H9 (cell line): ENCODE measurements around the gene MAP7D3. TPM values are rescaled to one million over a fixed set of nuclear protein-coding genes. Genes with fewer than 3 reads are reported as not detected.
"Not testable (repeated sequence)": the region's sequence is repeated elsewhere in the genome, so short reads cannot be mapped to it uniquely, and the experiment has no call there.

Experiments
- DNase-seq: peaks from one replicate; pipeline ENCODE4 v3.0.0-alpha.2; 2017
- H2AFZ ChIP-seq: one replicate; pipeline ENCODE4 v1.6.1; 2013; ENCODE audit warnings: mild to moderate bottlenecking, low read length, control low read depth, moderate library complexity
- H2AK5ac ChIP-seq: 2 replicates; pipeline ENCODE4 v1.6.1; 2013; ENCODE audit warnings: low read length, control low read depth, mixed read lengths; ENCODE audit not compliant: insufficient read length
- H2BK120ac ChIP-seq: one replicate; pipeline ENCODE4 v1.6.1; 2013; ENCODE audit warnings: low read depth, mild to moderate bottlenecking, low read length, control low read depth, inconsistent platforms; ENCODE audit not compliant: poor library complexity, severe bottlenecking
- H2BK12ac ChIP-seq: 2 replicates; pipeline ENCODE4 v1.6.1; 2013; ENCODE audit warnings: low read length, control low read depth, mixed read lengths, low read depth; ENCODE audit not compliant: insufficient read length
- H2BK15ac ChIP-seq: 2 replicates; pipeline ENCODE4 v1.6.1; 2013; ENCODE audit warnings: low read depth, low read length, control low read depth
- H2BK20ac ChIP-seq: one replicate; pipeline ENCODE4 v1.6.1; 2013; ENCODE audit warnings: low read depth, mild to moderate bottlenecking, low read length, control low read depth, inconsistent platforms; ENCODE audit not compliant: poor library complexity, severe bottlenecking
- H2BK5ac ChIP-seq: 2 replicates; pipeline ENCODE4 v1.6.1; 2013; ENCODE audit warnings: low read length, control low read depth, mixed read lengths; ENCODE audit not compliant: insufficient read length
- H3K14ac ChIP-seq: 2 replicates; pipeline ENCODE4 v1.6.1; 2013; ENCODE audit warnings: low read length, control low read depth; ENCODE audit not compliant: insufficient read depth
- H3K18ac ChIP-seq: 2 replicates; pipeline ENCODE4 v1.6.1; 2013; ENCODE audit warnings: low read depth, mild to moderate bottlenecking, mixed read lengths, low read length, control low read depth; ENCODE audit not compliant: insufficient read length
- H3K23ac ChIP-seq: 2 replicates; pipeline ENCODE4 v1.6.1; 2013; ENCODE audit warnings: low read length, control low read depth, mixed read lengths, low read depth; ENCODE audit not compliant: insufficient read length
- H3K23me2 ChIP-seq: 2 replicates; pipeline ENCODE4 v1.6.1; 2013; ENCODE audit warnings: low read depth, mild to moderate bottlenecking, mixed read lengths, low read length, control low read depth; ENCODE audit not compliant: insufficient read length, poor library complexity, severe bottlenecking
- H3K27ac ChIP-seq: 2 replicates; pipeline ENCODE4 v1.5.1; 2013; ENCODE audit warnings: low read length, control low read depth, mixed read lengths, low read depth; ENCODE audit not compliant: insufficient read length
- H3K27me3 ChIP-seq: 2 replicates; pipeline ENCODE4 v1.6.1; 2013; ENCODE audit warnings: low read length, control low read depth, inconsistent platforms; ENCODE audit not compliant: insufficient read depth
- H3K4ac ChIP-seq: 2 replicates; pipeline ENCODE4 v1.6.1; 2013; ENCODE audit warnings: low read depth, mild to moderate bottlenecking, control low read depth, inconsistent platforms, low read length, moderate library complexity
- H3K4me1 ChIP-seq: 2 replicates; pipeline ENCODE4 v1.6.1; 2013; ENCODE audit warnings: low read length, control low read depth, inconsistent platforms; ENCODE audit not compliant: insufficient read depth
- H3K4me2 ChIP-seq: 2 replicates; pipeline ENCODE4 v1.6.1; 2013; ENCODE audit warnings: low read length, control low read depth, mixed read lengths; ENCODE audit not compliant: insufficient read length, insufficient read depth
- H3K56ac ChIP-seq: 2 replicates; pipeline ENCODE4 v1.6.1; 2013; ENCODE audit warnings: low read depth, mild to moderate bottlenecking, mixed read lengths, low read length, control low read depth; ENCODE audit not compliant: insufficient read length
- H3K79me1 ChIP-seq: 2 replicates; pipeline ENCODE4 v1.6.1; 2013; ENCODE audit warnings: low read depth, mild to moderate bottlenecking, moderate library complexity, low read length, control low read depth, inconsistent platforms; ENCODE audit not compliant: insufficient read depth, poor library complexity, severe bottlenecking
- H3K79me2 ChIP-seq: 2 replicates; pipeline ENCODE4 v1.6.1; 2013; ENCODE audit warnings: low read length, control low read depth, inconsistent platforms; ENCODE audit not compliant: insufficient read depth
- H3K9ac ChIP-seq: 2 replicates; pipeline ENCODE4 v1.6.1; 2013; ENCODE audit warnings: low read length, control low read depth, mixed read lengths; ENCODE audit not compliant: insufficient read length; ENCODE audit errors: extremely low read depth
- H3K9me3 ChIP-seq: one replicate; pipeline ENCODE4 v1.6.1; 2013; ENCODE audit warnings: low read depth, low read length, inconsistent platforms; ENCODE audit not compliant: control insufficient read depth
- H3T11ph ChIP-seq: one replicate; pipeline ENCODE4 v1.6.1; 2013; ENCODE audit warnings: mild to moderate bottlenecking, low read length, control low read depth, inconsistent platforms
- H4K20me1 ChIP-seq: one replicate; pipeline ENCODE4 v1.6.1; 2013; ENCODE audit not compliant: control insufficient read depth, insufficient read length, insufficient read depth
- H4K5ac ChIP-seq: 2 replicates; pipeline ENCODE4 v1.6.1; 2013; ENCODE audit warnings: low read depth, mild to moderate bottlenecking, mixed read lengths, low read length, control low read depth; ENCODE audit not compliant: insufficient read length
- H4K8ac ChIP-seq: replicated peaks from 2 replicates; pipeline ENCODE4 v1.6.1; 2013; ENCODE audit warnings: low read length, control low read depth, mixed read lengths, low read depth; ENCODE audit not compliant: insufficient read length
- H4K91ac ChIP-seq: 2 replicates; pipeline ENCODE4 v1.6.1; 2013; ENCODE audit warnings: low read depth, mild to moderate bottlenecking, moderate library complexity, mixed read lengths, low read length, control low read depth; ENCODE audit not compliant: insufficient read length
- H3K27ac Mint-ChIP-seq, 3 experiments: 2 replicates in 2 of 3; 3 replicates in 1 of 3; pipeline ENCODE4 v1.8.0; 2020 to 2021; ENCODE audit warnings: mixed read lengths in 3 of 3, mild to moderate bottlenecking in 1 of 3, moderate library complexity in 1 of 3
- H3K27me3 Mint-ChIP-seq: 2 replicates; pipeline ENCODE4 v1.8.0; 2021; ENCODE audit warnings: low read depth, mild to moderate bottlenecking, moderate library complexity, mixed read lengths
- H3K36me3 Mint-ChIP-seq, 3 experiments: 2 replicates in 2 of 3; 3 replicates in 1 of 3; pipeline ENCODE4 v1.8.0; 2020 to 2021; ENCODE audit warnings: low read depth in 3 of 3, mixed read lengths in 3 of 3; ENCODE audit not compliant: insufficient read depth in 1 of 3
- H3K4me1 Mint-ChIP-seq, 2 experiments: 2 replicates each; pipeline ENCODE4 v1.8.0; 2020; ENCODE audit warnings: mixed read lengths in 2 of 2
- H3K4me3 Mint-ChIP-seq, 2 experiments: 2 replicates in 1 of 2; 3 replicates in 1 of 2; pipeline ENCODE4 v1.8.0; 2020 to 2021; ENCODE audit warnings: mild to moderate bottlenecking in 2 of 2, mixed read lengths in 2 of 2, moderate library complexity in 1 of 2
- H3K9me3 Mint-ChIP-seq, 2 experiments: 2 replicates in 1 of 2; 3 replicates in 1 of 2; pipeline ENCODE4 v1.8.0; 2020; ENCODE audit warnings: mild to moderate bottlenecking in 2 of 2, mixed read lengths in 2 of 2, moderate library complexity in 1 of 2
- CTCF ChIP-seq: fragments of 200-600 bp; sonication (generic); conservative IDR thresholded peaks from 3 replicates; pipeline ENCODE4 v1.8.0; 2021; ENCODE audit warnings: antibody characterized with exemption, mild to moderate bottlenecking
- WGBS: extraction: QIAGEN DNeasy Blood & Tissue Kit; methylation state at CpG from one replicate; pipeline ENCODE4 v1.1.7; 2013; ENCODE audit warnings: missing lambda C conversion rate, low lambda C conversion rate, mixed read lengths; ENCODE audit not compliant: insufficient read length; ENCODE audit errors: extremely low coverage; 5-methylcytosine and 5-hydroxymethylcytosine counted together
- long read RNA-seq: library from polyadenylated mRNA; unstranded; transcript quantifications from one replicate; pipeline ENCODE4 v2.0.0, GENCODE V29; 2020
- total RNA-seq: library from RNA; stranded (reverse); gene quantifications from 2 replicates; pipeline ENCODE4 v1.2.1, GENCODE V29; 2021

Gene MAP7D3
- 15.2 and 18.2 TPM in 2 replicates for total RNA-seq
- long read RNA-seq, partial matches to known transcripts = 48 of 56 reads
- long read RNA-seq, other reads (novel, unspliced or antisense) = 8 of 56 reads

- H4K20me1 ChIP-seq = no peaks in the 10 kb centered on the region
- Mint-ChIP-seq H3K9me3 (peaks cover 38 to 45% of the 10 kb centered on the region in 2 experiments), H3K27me3 (no peaks in the 10 kb centered on the region; the same call in 1 of the 2 replicates), H3K36me3 (no peaks in the 10 kb centered on the region; a peak in 2 of 7 replicates), H3K4me3 (peak within 1 kb of the TSS; percentile 70 to 84), H3K4me1 (peaks cover 9 to 16% of the 10 kb centered on the region in 2 experiments), H3K27ac (peak within 1 kb of the TSS in 1 of 3 experiments; percentile 49; a peak in 3 of 7 replicates)
- no peak within 1 kb of the TSS for H4K8ac ChIP-seq
- H2BK120ac ChIP-seq = no peak within 1 kb of the TSS
- WGBS = no CpG with 5 or more reads among the region's 73 CpGs
- H2BK15ac ChIP-seq = no peak within 1 kb of the TSS
- H3K27me3 ChIP-seq = no peaks in the 10 kb centered on the region
- H3K27ac ChIP-seq = no peak within 1 kb of the TSS
- H3K23ac ChIP-seq = no peak within 1 kb of the TSS
- no peak for TF ChIP-seq CTCF
- H3K18ac ChIP-seq = peak within 1 kb of the TSS; percentile 84
- peak within 1 kb of the TSS; percentile 68 for H3K9ac ChIP-seq
- H2BK20ac ChIP-seq = no peak within 1 kb of the TSS
- H2AFZ ChIP-seq = no peak within 1 kb of the TSS
- H3K79me2 ChIP-seq = no peaks in the 10 kb centered on the region
- no peak within 1 kb of the TSS for H3K56ac ChIP-seq
- H3T11ph ChIP-seq = no peak within 1 kb of the TSS
- no peak within 1 kb of the TSS for H3K4ac ChIP-seq
- H3K4me1 ChIP-seq = no peaks in the 10 kb centered on the region
- H3K4me2 ChIP-seq = peak within 1 kb of the TSS; percentile 59
- no peak within 1 kb of the TSS for H2BK12ac ChIP-seq
- no peak within 1 kb of the TSS for H2AK5ac ChIP-seq
- no peak within 1 kb of the TSS for H4K91ac ChIP-seq
- no peak within 1 kb of the TSS for H2BK5ac ChIP-seq
- H3K14ac ChIP-seq = peak within 1 kb of the TSS; percentile 90; the same call in 1 of the 2 replicates
- no peak within 1 kb of the TSS for H4K5ac ChIP-seq
- peaks cover 3% of the 10 kb centered on the region for H3K23me2 ChIP-seq
- H3K9me3 ChIP-seq = peaks cover 5% of the 10 kb centered on the region
- peak; percentile 84 for DNase-seq
- no peaks in the 10 kb centered on the region for H3K79me1 ChIP-seq
Observed at GRCh38 chrX:136251041-136251991, at the start of gene MAP7D3. Gene MAP7D3 (minus strand): TSS chrX:136251400. CDS start chrX:136251358, 42 bp downstream.

GRCh38 chrX:136300721-136301120, 49.5 kb upstream of the MAP7D3 start, which contains the start of gene ADGRG4:
Gene ADGRG4 (plus strand): TSS chrX:136300963. CDS start chrX:136308778, 7,815 bp downstream.
- H4K8ac ChIP-seq, H3T11ph ChIP-seq, H4K5ac ChIP-seq, H3K79me2 ChIP-seq, H2BK5ac ChIP-seq, H2BK15ac ChIP-seq, H3K27ac ChIP-seq, H3K14ac ChIP-seq, DNase-seq, H2BK20ac ChIP-seq, H2AK5ac ChIP-seq, H4K20me1 ChIP-seq, H4K91ac ChIP-seq, H3K27ac Mint-ChIP-seq, H3K9ac ChIP-seq, H3K79me1 ChIP-seq, H3K23ac ChIP-seq, H3K56ac ChIP-seq, H3K4me2 ChIP-seq, H3K4me3 Mint-ChIP-seq, H3K18ac ChIP-seq, H3K4me1 Mint-ChIP-seq, H2AFZ ChIP-seq, H3K4me1 ChIP-seq, H2BK12ac ChIP-seq, H3K36me3 Mint-ChIP-seq, H3K27me3 ChIP-seq, H2BK120ac ChIP-seq, H3K23me2 ChIP-seq, H3K4ac ChIP-seq: not testable (repeated sequence)
- Mint-ChIP-seq H3K9me3 (peaks cover 58 to 69% of the 10 kb centered on the region in 2 experiments), H3K27me3 (peaks cover 12% of the 10 kb centered on the region)
- peaks cover 27% of the 10 kb centered on the region for H3K9me3 ChIP-seq
- WGBS = no CpG with 5 or more reads among the region's 4 CpGs
